CD4-positive, alpha-beta T cell treated with Interferon gamma for 1 hour (primary cell): ENCODE data around the gene CNTNAP2.

Experiments
- DNase-seq: peaks from one replicate; pipeline ENCODE4 v3.0.0-alpha.2; 2020

Gene CNTNAP2

DNA sequence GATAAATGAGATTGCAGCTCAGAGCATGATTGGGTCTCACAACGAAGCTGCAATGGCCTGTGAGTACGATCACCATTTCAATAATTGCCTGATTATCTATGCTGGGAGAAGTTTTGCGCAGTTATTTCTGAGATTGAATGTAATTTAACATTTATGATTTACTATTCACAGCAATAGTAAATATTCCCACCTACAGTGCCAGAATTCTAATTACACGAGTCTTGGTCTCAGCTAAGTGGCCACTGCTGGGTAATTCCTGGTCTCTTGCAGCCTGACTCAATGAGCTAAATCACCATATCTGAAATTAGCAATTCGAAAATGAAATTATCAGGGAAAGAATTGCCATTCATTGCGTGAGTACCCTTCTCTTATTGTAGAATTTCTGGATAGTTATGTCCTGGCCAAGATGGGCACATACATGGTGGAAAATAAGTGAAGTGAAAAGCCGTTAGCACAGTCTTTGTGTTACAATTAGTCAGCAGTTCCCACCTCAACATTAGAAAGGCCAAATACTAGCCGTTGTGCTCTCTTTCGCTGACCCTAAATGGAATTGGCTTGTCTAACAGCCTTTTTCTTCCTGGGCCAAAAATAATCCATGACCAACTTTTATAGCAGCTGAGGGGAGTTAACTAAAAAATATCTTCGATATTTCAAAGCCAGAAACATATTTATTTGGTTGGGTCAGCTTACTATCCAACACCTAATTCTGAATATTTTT, 1793.0 kb downstream of the CNTNAP2 start:
- no peak for DNase-seq

DNA sequence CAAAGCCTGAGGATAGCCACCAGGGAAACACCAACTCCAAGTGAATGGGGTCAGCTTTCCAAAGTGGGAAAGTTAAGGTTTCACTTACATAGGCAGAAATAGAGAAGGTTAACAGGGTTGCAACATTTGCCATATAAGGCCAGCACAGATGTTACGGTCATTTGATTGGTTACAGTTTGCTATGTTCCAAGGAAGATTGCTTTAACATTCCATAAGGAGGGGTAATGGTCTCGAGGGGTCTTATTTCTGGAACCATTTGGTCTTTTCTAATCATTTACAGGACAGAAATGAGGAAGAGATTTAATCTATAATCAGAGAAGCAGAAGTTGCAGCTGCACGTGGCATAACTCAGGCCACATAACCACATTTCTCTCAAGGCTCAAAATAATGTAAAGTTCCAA, 1794.6 kb downstream of the CNTNAP2 start:
- no peak for DNase-seq

DNA sequence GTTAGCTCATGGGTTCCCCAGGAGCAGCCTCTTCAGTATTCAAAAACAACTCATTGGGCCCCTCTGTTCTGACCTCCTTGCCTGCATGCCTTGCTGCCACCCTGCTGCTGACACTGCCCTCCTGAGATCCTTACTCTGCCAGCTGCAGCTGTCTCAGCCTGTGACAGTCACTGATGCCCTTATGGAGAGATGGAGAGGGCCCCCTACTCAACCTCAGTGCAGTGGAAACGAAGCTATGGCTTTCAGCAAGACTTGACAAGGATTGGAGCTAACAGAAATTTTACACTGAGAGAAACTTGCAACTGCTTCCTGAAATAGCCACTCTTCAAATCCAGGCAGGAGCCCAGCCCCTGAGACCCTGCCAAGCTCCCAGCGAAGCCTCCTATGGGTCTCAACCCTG, 1795.7 kb downstream of the CNTNAP2 start:
- DNase-seq, result no peak

DNA sequence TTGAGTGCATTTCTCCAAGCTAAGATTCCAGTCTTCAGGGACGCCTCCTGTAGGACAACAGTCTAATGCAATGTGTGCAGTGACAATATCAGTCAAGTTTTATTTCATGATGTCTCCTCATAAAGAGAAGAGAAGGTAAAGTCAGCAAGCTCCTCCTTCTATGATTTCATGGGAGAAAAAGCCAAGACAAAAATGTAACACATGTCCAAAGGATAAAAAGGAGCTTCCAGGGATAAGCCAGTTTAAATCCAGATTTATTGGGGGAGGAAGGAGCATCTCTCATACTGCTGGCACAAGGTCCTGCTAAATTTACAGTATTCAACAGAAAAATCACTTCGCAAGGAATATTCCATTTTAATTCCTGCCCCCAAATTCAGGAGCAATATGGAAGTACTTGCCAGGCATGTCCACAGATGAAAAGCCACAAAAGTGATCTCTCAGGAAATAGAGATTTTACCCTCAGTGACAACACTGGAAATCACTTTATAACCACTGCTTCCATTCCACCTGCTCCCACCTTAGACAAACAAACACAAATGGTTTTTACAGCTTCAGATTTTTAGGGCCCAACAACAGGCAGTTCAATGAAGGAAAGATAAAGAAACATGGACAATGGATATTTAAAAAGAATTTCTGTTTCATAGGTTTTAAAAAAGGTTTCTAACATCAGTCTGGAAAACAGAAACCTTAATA, 1796.5 kb downstream of the CNTNAP2 start:
- DNase-seq, result no peak

DNA sequence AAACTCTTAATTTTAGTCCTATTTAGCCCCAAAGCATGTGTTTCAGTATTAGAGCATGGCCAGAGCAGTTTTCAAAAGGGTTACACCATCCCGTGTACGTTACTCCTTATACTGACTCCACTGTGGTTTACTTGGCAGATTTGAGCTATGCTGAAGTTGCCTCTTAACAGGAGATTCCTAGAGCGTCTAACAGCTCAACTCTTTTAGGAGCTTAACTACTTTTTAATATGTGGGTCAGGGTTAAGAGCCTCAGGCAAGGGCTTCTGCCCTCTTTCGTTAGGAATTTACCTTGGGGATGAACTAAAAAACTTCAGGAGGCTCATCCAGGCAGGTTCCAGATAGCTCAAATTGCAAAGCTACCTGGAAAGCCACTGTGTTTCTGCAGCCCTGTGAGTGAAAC, 1799.2 kb downstream of the CNTNAP2 start:
- DNase-seq, result no peak

DNA sequence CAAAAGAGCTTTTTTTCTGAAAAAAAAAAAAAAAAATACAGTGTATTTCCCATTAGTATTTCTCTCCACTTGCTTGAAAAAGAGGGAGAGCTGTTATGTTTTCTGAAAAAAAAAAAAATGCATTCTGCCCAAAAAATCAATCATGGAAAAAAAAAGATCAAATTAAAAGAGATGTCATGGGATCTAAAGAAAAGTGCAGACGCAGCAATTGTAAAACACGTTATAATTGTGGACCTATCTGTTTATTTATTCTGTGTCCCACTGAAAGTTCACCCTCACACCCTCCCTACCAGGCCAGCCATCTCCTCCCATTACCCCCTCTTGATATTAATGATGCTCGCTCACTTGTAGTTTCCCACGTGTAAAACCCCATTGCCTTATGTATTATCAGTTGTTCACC, 1800.0 kb downstream of the CNTNAP2 start:
- no peak for DNase-seq

DNA sequence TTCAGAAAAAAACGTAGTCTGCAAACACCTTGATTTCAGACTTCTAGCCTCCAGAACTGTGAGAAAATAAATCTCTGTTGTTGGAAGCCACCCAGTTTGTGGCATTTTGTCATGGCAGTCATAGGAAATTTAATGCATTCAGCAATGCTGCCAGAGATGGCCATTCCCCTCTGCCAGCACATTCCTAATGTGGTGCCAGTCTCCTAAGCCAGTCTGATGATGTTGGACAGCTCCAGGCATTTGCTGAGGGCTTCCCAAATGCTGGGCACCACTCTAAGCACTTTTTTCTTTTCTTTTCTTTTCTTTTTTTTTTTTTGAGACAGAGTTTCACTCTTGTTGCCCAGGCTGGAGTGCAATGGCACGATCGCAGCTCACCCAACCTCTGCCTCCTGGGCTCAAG, 1807.2 kb downstream of the CNTNAP2 start:
- DNase-seq, result no peak

DNA sequence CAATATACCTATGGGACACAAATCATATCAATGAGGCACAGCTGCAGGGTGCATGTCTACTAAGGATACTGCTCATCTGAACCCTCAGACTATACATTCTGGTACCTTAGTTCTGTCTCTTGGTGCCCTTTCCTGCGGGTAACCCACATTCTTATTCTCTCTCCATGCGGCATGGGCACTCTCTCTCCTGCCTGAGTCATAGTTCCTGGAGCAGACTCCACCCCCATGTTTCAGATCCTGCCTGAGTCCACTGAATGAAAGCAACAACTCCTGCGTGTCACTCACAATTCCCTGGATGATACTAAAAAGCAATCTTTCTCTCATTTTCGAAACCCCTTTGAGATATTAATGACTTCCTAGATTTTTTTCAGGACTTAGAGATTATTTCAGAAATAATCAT, 1820.8 kb downstream of the CNTNAP2 start:
- no peak for DNase-seq

DNA sequence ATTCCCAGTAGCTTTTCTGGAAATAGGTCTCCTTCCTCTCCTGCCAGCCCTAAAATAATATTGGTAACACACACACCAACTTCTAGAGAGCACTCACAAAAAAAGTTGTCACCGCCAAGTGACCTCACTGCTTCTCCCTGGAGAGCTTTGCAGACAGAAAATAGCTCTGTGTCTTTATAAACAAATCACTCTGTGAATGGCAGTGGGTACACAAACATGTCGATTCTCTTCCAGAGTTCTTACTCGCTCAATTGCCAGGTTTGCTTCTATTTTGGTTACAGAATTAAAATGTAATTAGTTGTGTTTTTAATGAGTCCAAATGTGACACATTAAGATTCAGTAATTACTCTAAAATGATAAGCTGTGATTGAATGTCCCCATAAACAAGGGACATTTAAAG, 1824.8 kb downstream of the CNTNAP2 start:
- DNase-seq, result no peak

DNA sequence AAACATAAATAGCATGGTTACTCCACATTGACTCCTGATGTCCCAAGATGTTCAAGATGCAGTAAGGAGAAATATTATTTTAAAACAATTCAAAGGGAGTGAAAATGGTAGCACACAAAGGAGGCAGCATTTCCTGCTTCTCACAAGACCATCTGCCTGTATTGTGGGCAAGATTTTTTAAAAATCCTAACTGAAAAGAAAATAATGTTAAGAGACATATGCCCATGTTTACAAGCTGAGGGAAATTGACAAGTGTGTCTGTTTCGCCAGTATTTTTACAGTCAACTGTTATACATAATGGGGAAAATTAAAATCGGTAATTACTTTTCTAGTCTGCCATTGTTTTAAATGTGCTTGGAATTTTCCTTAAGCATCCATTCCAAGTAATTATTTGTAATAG, 1827.7 kb downstream of the CNTNAP2 start:
- no peak for DNase-seq

DNA sequence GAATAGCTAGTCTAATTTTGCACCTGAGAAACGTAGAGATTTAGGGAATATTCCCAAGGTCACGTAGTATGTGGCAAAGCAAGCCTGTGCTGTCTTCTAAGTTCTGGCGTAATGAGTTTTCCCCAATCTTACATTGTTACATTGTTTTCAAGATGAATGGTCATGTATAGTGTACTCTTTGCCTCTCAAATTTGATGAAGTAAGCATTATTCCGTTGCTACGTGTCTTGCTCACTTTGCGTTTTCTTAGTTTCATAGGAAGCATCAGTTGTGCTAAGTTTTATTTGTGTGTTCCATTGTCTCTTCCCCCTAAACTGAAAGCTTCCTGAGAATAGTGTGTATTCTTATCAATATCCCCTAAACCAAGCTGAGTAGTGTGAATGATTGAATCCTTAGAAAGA, 1836.3 kb downstream of the CNTNAP2 start:
- no peak for DNase-seq

DNA sequence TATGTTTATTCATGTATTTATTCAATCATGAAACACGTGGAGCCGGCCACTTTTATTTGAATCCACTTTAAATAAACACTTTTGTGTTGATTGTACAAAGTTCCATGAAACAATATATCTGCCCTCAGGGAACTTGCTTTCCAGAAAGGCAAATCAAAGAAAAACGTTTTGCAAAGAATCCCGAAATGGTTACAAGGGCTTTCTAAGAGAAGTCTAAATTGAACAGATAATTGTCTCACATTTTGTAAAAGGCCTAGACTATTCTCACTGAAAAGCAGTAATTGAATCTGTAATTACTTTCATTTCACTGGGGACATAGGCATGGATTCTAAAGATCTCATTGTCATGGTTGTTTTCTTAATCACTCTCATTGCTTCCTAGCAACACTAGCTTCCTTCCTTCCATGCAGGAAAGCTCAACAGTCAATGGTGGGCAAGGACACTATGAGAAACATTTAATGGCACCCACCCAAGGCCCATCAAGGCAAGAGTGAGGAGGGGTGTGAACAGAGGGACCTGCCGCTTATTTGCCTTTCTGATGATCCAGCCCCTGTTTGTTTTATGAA, 1851.5 kb downstream of the CNTNAP2 start:
- no peak for DNase-seq

DNA sequence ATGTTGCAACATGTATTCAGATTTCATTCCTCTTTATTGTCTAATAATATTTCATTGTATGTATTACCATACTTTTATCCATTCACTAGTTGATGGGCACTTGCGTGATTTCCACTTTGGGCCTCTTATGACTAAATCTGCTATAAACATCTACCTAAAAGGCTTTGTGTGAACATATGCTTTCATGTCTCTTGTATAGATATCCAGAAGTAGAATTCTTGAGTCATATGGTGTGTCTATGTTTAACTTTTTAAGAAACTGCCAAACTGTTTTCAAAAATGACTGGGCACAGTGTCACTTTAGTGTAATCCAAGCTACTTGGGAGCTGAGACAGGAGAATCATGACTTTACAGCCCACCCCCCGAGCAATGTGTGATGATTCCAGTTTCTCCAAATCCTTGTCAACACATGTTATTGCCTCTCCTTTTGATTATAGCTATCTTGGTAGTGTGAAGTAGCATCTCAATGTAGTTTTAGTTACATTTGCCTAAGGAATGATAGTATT, 1855.1 kb downstream of the CNTNAP2 start:
- no peak for DNase-seq

DNA sequence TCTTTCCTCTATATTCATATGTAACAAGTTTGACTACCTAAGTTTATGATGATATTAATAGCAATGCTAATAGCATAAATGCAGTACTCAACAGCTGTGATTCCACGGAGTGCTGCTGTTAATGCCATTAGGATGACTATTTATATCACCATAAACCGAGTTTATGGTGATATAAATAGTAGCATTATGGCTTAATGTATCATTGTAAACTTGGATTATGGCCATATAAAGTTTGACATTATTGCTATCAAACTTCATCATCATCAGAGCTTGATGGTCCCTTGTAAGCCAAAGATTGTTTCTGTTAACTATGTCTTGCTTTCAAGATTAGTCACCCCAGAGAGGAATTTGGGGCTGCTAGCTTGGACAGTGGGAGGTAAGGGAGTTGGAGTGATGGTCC, 1861.6 kb downstream of the CNTNAP2 start:
- DNase-seq, result no peak

DNA sequence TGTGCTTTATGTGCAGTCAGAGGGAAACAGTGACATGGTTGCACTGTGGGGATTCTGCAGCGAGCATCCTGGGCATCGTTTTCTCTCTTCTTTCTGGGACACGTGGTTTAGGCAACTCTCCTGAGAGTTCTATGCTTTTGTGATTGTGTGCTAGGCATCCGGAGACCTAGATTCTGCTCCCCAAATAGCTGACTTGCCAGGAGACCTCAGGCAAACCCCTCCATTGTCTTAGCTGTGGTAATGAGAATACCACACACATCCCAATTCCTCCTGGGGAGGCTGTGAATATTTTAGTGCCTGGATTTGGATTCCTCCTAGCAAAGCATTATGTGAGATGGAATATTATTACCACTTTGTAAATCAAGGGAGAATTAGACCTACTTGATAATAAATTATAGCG, 1862.0 kb downstream of the CNTNAP2 start:
- DNase-seq, result no peak

DNA sequence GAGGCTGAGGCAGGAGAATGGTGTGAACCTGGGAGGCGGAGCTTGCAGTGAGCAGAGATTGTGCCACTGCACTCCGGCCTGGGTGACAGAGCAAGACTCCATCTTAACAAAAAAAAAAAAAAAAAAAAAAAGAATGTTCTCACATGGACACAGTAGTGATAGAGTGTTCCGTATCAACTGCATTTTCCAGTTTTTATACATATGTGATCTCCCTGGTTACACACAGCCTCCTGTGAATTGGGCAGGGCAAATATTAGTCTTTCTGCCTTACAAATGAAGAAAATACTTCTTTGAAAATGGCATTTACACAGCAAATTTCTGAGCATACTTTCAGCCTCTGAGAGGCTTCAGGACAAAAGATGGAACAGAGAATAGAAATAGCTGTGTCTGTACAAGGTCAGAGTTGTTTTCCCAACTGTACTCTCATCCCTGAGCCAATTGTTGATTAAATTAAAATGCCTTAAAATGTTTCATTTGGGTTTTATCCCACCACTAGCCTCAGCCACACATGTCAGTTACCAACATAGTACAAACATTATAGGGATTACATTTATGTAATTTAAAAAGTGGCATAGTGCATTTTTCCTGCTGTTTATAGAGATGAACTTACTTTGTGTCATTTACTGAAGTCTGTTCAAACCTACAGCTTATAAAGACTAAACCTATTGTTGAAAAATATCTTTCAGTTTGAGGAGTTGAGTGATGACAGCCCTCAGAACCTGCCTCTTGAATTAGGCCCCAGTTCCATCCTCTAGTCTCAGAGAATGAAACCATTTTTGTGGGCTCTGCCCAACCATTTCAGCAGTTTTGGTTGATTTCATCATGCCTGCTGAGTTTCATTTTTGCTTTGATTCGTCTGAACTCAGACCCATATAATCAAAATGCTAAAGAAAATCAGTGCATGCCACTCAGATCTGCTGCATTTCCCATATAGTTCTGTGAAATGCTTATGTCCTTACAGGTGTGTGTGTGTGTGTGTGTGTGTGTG, 1864.5 kb downstream of the CNTNAP2 start:
- no peak for DNase-seq

DNA sequence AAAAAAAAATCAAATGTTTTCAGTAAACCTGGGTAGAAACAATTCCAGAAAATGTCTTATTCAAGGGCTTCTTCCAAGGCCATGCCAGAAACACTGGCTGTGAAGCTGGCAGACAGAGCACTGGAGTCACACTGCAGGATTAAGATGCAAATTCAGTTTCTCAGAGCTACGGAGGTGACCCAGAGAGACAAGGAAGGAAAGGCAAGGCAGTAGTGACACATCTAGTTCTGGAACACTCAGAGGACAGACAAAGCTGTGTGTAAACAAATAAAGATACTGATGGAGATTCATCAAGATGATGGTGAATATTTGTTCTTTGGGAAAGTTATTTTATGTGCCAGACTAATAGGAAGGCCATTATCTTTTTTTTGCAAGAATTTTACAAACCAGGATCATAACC, 1865.7 kb downstream of the CNTNAP2 start:
- no peak for DNase-seq

DNA sequence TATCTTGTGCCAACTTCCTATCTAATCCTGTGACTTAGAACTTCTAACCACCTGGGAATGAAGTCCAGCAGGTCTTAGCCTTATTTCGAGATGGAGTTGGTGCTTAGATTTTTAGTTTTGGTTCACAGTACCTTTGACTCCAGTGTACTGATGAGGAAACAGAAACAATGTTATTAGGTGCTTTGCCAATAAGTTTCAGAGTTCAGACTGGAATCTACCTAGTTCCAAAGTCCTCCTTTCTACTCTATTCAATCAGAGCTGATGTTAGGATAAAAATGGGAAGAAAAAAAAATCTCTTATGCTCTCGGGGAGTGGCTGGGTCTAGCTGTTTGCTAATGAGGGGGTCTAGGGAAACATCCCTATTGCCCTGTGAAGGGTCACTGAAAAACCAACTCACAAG, 1867.7 kb downstream of the CNTNAP2 start:
- DNase-seq, result no peak

DNA sequence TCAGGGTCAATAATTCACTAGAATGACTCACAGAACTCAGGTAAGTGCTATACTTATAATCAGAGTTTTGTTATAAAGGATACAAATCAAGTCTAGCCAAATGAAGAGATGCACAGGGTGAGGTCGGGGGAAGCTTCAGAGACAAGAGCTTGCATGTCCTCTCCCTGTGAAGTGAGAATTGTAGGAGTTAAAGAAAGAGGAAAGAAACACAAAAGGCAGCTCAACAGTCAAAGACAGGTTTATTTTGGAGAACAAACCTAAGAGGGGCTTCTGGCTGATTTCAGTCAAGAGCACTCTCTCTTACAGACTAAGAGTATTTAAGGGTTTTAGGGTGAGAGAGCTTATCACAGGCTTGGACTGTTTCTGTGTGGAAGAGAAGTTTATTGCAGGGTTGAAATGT, 1873.5 kb downstream of the CNTNAP2 start:
- no peak for DNase-seq

DNA sequence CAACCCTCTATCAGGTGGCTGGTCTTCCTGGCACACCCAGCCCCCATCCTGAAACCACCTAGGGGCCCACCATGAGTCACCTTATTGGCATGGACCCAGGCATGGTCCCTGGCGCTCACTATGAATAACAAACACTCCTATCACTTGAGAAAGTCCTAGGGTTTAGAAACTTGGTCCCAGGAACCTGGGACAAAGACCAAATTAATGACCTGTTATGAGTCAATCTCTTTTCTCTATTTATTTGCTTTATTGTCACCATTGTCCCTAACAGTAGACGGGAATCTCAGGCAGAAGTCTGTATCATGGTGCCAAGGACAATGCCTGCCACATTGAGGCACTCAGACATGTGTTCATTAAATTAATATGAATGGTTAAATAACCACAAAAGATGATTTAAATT, 1874.3 kb downstream of the CNTNAP2 start:
- DNase-seq, result no peak

DNA sequence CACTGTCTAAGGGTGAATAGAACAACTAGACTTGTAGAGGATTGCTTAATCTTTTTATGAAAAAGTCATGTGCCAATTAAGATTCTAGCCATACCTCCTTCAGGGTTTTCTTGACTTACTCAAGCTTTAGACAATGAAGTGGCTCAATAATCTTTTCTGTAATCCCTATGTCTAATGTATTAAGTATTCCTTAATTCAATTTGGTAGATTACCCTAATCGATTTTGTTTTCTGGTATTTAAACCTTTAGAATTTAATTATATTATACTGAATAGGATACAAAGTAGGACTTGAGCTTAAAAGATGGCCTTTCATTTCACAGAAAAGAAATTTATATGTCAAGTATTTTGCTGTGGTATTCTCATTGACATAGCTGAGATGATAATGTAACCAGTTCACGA, 1876.1 kb downstream of the CNTNAP2 start:
- no peak for DNase-seq

DNA sequence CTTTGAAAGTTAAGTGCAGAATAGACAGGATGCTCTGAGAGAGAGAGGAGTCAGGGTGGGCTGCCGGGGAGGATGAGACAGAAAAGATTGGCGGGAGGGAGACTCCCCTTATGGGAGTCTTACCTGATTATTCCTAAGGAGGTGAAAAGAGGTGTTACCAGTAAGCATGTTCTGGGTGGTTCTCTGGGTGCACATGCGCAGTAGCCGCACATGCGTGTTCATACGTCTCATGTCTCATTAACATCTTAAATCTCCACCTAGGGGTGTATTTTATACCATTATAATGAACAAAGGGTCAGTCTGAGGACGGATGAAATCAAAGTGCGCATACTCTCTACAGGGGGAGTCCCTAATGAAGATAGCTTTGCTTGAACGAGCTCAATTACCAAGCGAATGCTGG, 1881.0 kb downstream of the CNTNAP2 start:
- no peak for DNase-seq

DNA sequence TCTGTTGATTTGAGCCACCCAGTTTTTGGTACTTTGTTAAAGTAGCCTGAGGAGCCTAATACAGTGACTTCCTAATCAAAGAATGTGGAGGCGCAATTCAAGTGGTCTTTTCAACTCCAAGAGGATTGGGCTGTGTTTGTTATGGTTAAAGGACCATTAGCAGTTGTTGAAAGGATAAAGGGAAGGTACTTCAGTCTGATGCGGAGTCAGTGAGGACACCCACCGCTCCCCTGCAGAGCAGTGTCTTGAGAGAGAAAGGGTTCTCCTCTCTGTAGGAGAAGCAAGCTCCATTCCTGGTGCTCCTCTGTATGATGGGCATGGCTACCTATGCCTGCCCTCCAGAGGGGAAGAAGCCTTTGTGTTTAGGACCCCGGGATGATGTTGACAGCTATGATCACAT, 1883.4 kb downstream of the CNTNAP2 start:
- no peak for DNase-seq
